ENCODE measurements around the gene ATG12. TPM values are rescaled to one million over a fixed set of nuclear protein-coding genes. Genes with fewer than 3 reads are reported as not detected.

Gene ATG12
- total and polyA plus RNA-seq, 2 of the 8 experiments (the other 6 are each of a cell fraction or from before 2014, with no cell fraction given) = 23.8 to 49.3 TPM

- no peak for TF ChIP-seq EP300 (IDR thresholded peaks at IDR 0.05; ENCODE audit: borderline replicate concordance in 1 of 2, low read depth in 2 of 2, low read length in 2 of 2)
Observed at GRCh38 chr5:115842089-115842935, 947 bp upstream of the ATG12 start (continued).
